Measurements from ENCODE around the gene PSORS1C2.
"Not testable (repeated sequence)": the region's sequence is repeated elsewhere in the genome, so short reads cannot be mapped to it uniquely, and the experiment has no call there.

Gene PSORS1C2

GRCh38 chr6:31169123-31169857 lies 30.4 kb upstream of the PSORS1C2 start:
- H3K9me3 ChIP-seq = no peaks in the 10 kb centered on the region
- H3K4me1 ChIP-seq (ENCODE audit: control insufficient read depth in 1 of 2, insufficient read depth in 1 of 2, low read depth in 1 of 2, low read length in 1 of 2) = no peaks in the 10 kb centered on the region
- peaks cover 9% of the 10 kb centered on the region for H3K36me3 ChIP-seq
- H3K27ac ChIP-seq = no peak overlapping the region
- H3K4me3 ChIP-seq (ENCODE audit: low read depth in 1 of 2, low read length in 1 of 2) = no peak overlapping the region
- no peak for TF ChIP-seq CTCF (IDR thresholded peaks at IDR 0.05)
- H3K27me3 ChIP-seq = no peaks in the 10 kb centered on the region

- no peak overlapping the region for H3K27ac ChIP-seq
- H3K9me3 ChIP-seq = no peaks in the 10 kb centered on the region
- H3K36me3 ChIP-seq = peaks cover 9% of the 10 kb centered on the region
- TF ChIP-seq CTCF (IDR thresholded peaks at IDR 0.05) = no peak
- H3K4me1 ChIP-seq (ENCODE audit: control insufficient read depth in 1 of 2, insufficient read depth in 1 of 2, low read depth in 1 of 2, low read length in 1 of 2) = no peaks in the 10 kb centered on the region
- H3K4me3 ChIP-seq (ENCODE audit: low read depth in 1 of 2, low read length in 1 of 2) = no peak overlapping the region
- H3K27me3 ChIP-seq = no peaks in the 10 kb centered on the region
Measured at GRCh38 chr6:31168606-31169005, 29.7 kb upstream of the PSORS1C2 start.

GRCh38 chr6:31165986-31166385 lies 27.1 kb upstream of the PSORS1C2 start:
- H3K4me1 ChIP-seq (ENCODE audit: control insufficient read depth in 1 of 2, insufficient read depth in 1 of 2, low read depth in 1 of 2, low read length in 1 of 2) = peaks cover 0 to 7% of the 10 kb centered on the region in 2 experiments
- no peak overlapping the region for H3K27ac ChIP-seq
- H3K27me3 ChIP-seq = no peaks in the 10 kb centered on the region
- H3K4me3 ChIP-seq (ENCODE audit: low read depth in 1 of 2, low read length in 1 of 2) = no peak overlapping the region
- peaks cover 19% of the 10 kb centered on the region for H3K36me3 ChIP-seq
- H3K9me3 ChIP-seq = no peaks in the 10 kb centered on the region
- no peak for TF ChIP-seq CTCF (IDR thresholded peaks at IDR 0.05)

- H3K4me1 ChIP-seq (ENCODE audit: control insufficient read depth in 1 of 2, insufficient read depth in 1 of 2, low read depth in 1 of 2, low read length in 1 of 2); H3K4me3 ChIP-seq (ENCODE audit: low read depth in 1 of 2, low read length in 1 of 2); H3K27me3 ChIP-seq; H3K9me3 ChIP-seq; H3K27ac ChIP-seq: not testable (repeated sequence)
- peaks cover 19% of the 10 kb centered on the region for H3K36me3 ChIP-seq
Measured at GRCh38 chr6:31165064-31165832, 26.4 kb upstream of the PSORS1C2 start.

GRCh38 chr6:31164475-31165063 lies 25.7 kb upstream of the PSORS1C2 start:
- H3K4me3 ChIP-seq (ENCODE audit: low read depth in 1 of 2, low read length in 1 of 2); H3K9me3 ChIP-seq; H3K4me1 ChIP-seq (ENCODE audit: control insufficient read depth in 1 of 2, insufficient read depth in 1 of 2, low read depth in 1 of 2, low read length in 1 of 2); H3K27ac ChIP-seq; H3K27me3 ChIP-seq: not testable (repeated sequence)
- peaks cover 19% of the 10 kb centered on the region for H3K36me3 ChIP-seq

- Histone ChIP-seq H3K9me3 (no peaks in the 10 kb centered on the region), H3K36me3 (peaks cover 19% of the 10 kb centered on the region), H3K4me1 (ENCODE audit: control insufficient read depth in 1 of 2, insufficient read depth in 1 of 2, low read depth in 1 of 2, low read length in 1 of 2) (peaks cover 12 to 16% of the 10 kb centered on the region in 2 experiments), H3K27me3 (no peaks in the 10 kb centered on the region), H3K27ac (no peak overlapping the region), H3K4me3 (ENCODE audit: low read depth in 1 of 2, low read length in 1 of 2) (no peak overlapping the region)
- TF ChIP-seq CTCF (IDR thresholded peaks at IDR 0.05) = no peak
Measured at GRCh38 chr6:31163922-31164321, 25.1 kb upstream of the PSORS1C2 start.

All from neutrophil (primary cell).